ENCODE measurements around the gene PRG2.

Gene PRG2

GRCh38 chr11:57426439-57426928, 36.0 kb upstream of the PRG2 start:
- peak overlapping the region; percentile 45 for H3K4me3 ChIP-seq (ENCODE audit: low read depth, low read length)
- no peak for DNase-seq (ENCODE audit: low read depth, low spot score)
- TF ChIP-seq CTCF (IDR thresholded peaks at IDR 0.05; ENCODE audit: low read depth, low read length): no peak
- in situ Hi-C loops (cut with HindIII; ENCODE audit: low sequenced_read_pairs): no loop called here

- TF ChIP-seq CTCF (IDR thresholded peaks at IDR 0.05; ENCODE audit: low read depth, low read length): no peak
- in situ Hi-C loops (cut with HindIII; ENCODE audit: low sequenced_read_pairs): no loop called here
- no peak for DNase-seq (ENCODE audit: low read depth, low spot score)
- no peak overlapping the region for H3K4me3 ChIP-seq (ENCODE audit: low read depth, low read length)
Measured at GRCh38 chr11:57425565-57426438, 35.4 kb upstream of the PRG2 start.

- no peak overlapping the region for H3K4me3 ChIP-seq (ENCODE audit: low read depth, low read length)
- DNase-seq (ENCODE audit: low read depth, low spot score): peak; percentile 88
- in situ Hi-C loops (cut with HindIII; ENCODE audit: low sequenced_read_pairs): no loop called here
- no peak for TF ChIP-seq CTCF (IDR thresholded peaks at IDR 0.05; ENCODE audit: low read depth, low read length)
Measured at GRCh38 chr11:57424792-57425564, 34.5 kb upstream of the PRG2 start.

GRCh38 chr11:57424137-57424791, 33.8 kb upstream of the PRG2 start:
- H3K4me3 ChIP-seq (ENCODE audit: low read depth, low read length): no peak overlapping the region
- DNase-seq (ENCODE audit: low read depth, low spot score): no peak
- TF ChIP-seq CTCF (IDR thresholded peaks at IDR 0.05; ENCODE audit: low read depth, low read length): no peak
- in situ Hi-C loops (cut with HindIII; ENCODE audit: low sequenced_read_pairs): no loop called here

GRCh38 chr11:57422669-57423068, 32.2 kb upstream of the PRG2 start:
- no peak overlapping the region for H3K4me3 ChIP-seq (ENCODE audit: low read depth, low read length)
- TF ChIP-seq CTCF (IDR thresholded peaks at IDR 0.05; ENCODE audit: low read depth, low read length): no peak
- DNase-seq (ENCODE audit: low read depth, low spot score): no peak
- in situ Hi-C loops (cut with HindIII; ENCODE audit: low sequenced_read_pairs): no loop called here

GRCh38 chr11:57421805-57422204, 31.4 kb upstream of the PRG2 start:
- no peak overlapping the region for H3K4me3 ChIP-seq (ENCODE audit: low read depth, low read length)
- no peak for DNase-seq (ENCODE audit: low read depth, low spot score)
- no peak for TF ChIP-seq CTCF (IDR thresholded peaks at IDR 0.05; ENCODE audit: low read depth, low read length)
- in situ Hi-C loops (cut with HindIII; ENCODE audit: low sequenced_read_pairs): no loop called here

All from astrocyte of the spinal cord (primary cell).